GM23338 (cell line): ENCODE measurements around the gene PRRC2A.

ENCODE experiments used
- CREB1 ChIP-seq: fragments of 250-450 bp; sonication (Bioruptor Pico); IDR thresholded peaks from 2 replicates; pipeline ENCODE4 v1.5.0; 2020; ENCODE audit warnings: low read depth, mild to moderate bottlenecking, moderate library complexity
- ETS1 ChIP-seq: IDR thresholded peaks from 2 replicates; pipeline ENCODE4 v1.6.1; 2016; ENCODE audit warnings: antibody characterized with exemption
- EZH2 ChIP-seq: fragments of 200-600 bp; sonication (generic); IDR thresholded peaks from one replicate; pipeline ENCODE4 v1.8.0; 2017; ENCODE audit warnings: antibody characterized with exemption, mild to moderate bottlenecking, low read depth; ENCODE audit not compliant: unreplicated experiment
- EZH2phosphoT487 ChIP-seq: fragments of 200-600 bp; sonication (generic); IDR thresholded peaks from one replicate; pipeline ENCODE4 v1.8.1; 2018; ENCODE audit warnings: antibody characterized with exemption; ENCODE audit not compliant: unreplicated experiment
- JUNB ChIP-seq: IDR thresholded peaks from one replicate; pipeline ENCODE4 v1.6.1; 2016; ENCODE audit warnings: antibody characterized with exemption; ENCODE audit not compliant: unreplicated experiment
- NANOG ChIP-seq: IDR thresholded peaks from 2 replicates; pipeline ENCODE4 v1.6.1; 2016; ENCODE audit warnings: antibody characterized with exemption, borderline replicate concordance
- POLR2AphosphoS5 ChIP-seq: IDR thresholded peaks from 2 replicates; pipeline ENCODE4 v1.6.1; 2016; ENCODE audit warnings: antibody characterized with exemption, low read depth
- REST ChIP-seq: IDR thresholded peaks from one replicate; pipeline ENCODE4 v1.6.1; 2018; ENCODE audit warnings: antibody characterized with exemption; ENCODE audit not compliant: unreplicated experiment
- STAT1 ChIP-seq: IDR thresholded peaks from one replicate; pipeline ENCODE4 v1.6.1; 2016; ENCODE audit warnings: antibody characterized with exemption; ENCODE audit not compliant: unreplicated experiment
- ZNF114 ChIP-seq: fragments of 250-450 bp; sonication (Bioruptor Pico); IDR thresholded peaks from 2 replicates; pipeline ENCODE4 v1.5.0; 2020; ENCODE audit warnings: mild to moderate bottlenecking, moderate library complexity
- ZNF331 ChIP-seq: fragments of 250-450 bp; sonication (Bioruptor Pico); IDR thresholded peaks from 2 replicates; pipeline ENCODE4 v1.5.0; 2020; ENCODE audit warnings: low read depth, mild to moderate bottlenecking, moderate library complexity
- ZNF462 ChIP-seq: fragments of 250-450 bp; sonication (Bioruptor Pico); IDR thresholded peaks from 2 replicates; pipeline ENCODE4 v1.5.0; 2020; ENCODE audit warnings: mild to moderate bottlenecking, moderate library complexity
- TF ChIP-seq, protein P1 (sequence below), 2 experiments: fragments of 200-600 bp in 1 of 2; sonication (generic) in 1 of 2; conservative IDR thresholded peaks; 2 replicates each; pipeline versions ENCODE4 v1.5.1 to v1.6.1; 2016 to 2017; ENCODE audit warnings: antibody characterized with exemption in 2 of 2, low read depth in 2 of 2, mild to moderate bottlenecking in 2 of 2, moderate library complexity in 1 of 2

DNA sequence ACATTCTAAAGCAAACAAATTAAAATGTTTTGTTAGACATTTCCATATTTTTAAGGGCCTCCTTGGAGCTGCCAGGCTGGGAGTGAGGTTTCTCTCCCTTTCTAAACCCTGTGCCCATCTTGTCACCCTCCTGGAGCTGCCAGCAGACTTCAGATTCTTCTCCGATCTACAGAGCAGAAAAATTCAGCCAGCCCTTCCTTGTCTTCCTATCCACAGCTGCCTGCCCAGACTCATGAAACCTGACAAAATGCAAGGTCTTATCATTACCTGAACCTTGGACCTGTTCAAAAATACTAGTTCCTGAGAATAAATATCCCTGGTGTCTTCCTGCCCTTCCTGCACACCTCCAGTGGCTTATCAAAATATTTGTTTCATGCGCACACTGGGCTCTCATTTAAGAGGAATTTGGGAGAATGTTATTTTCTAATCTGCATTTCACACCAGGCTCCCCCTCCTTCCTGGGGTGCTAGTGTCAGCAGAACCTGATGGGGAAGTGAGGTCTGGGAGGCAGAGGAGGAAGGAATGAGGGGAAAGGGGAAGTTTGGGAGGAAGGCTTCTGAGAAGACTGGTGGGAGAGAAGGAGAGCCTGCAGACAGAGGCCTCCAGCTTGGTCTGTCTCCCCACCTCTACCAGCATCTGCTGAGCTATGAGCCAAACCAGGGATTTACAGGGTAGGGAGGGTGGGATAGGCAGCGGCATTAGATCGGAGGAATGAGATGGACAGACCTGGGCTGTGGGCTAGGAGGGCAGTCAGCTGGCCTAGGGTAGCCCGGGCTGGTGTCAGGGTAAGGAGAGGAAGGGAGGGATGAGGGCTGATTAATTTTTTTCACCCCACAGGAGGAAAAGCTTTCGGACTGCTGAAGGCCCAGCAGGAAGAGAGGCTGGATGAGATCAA is 5.6 kb upstream of the PRRC2A start, which contains the start of gene AIF1:
- TF ChIP-seq EZH2phosphoT487, result no peak
- TF ChIP-seq POLR2AphosphoS5, result no peak
- TF ChIP-seq, protein P1, sequence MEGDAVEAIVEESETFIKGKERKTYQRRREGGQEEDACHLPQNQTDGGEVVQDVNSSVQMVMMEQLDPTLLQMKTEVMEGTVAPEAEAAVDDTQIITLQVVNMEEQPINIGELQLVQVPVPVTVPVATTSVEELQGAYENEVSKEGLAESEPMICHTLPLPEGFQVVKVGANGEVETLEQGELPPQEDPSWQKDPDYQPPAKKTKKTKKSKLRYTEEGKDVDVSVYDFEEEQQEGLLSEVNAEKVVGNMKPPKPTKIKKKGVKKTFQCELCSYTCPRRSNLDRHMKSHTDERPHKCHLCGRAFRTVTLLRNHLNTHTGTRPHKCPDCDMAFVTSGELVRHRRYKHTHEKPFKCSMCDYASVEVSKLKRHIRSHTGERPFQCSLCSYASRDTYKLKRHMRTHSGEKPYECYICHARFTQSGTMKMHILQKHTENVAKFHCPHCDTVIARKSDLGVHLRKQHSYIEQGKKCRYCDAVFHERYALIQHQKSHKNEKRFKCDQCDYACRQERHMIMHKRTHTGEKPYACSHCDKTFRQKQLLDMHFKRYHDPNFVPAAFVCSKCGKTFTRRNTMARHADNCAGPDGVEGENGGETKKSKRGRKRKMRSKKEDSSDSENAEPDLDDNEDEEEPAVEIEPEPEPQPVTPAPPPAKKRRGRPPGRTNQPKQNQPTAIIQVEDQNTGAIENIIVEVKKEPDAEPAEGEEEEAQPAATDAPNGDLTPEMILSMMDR (conservative IDR thresholded peaks at IDR 0.05; ENCODE audit: low read depth in 2 of 2), result no peak
- no peak for TF ChIP-seq EZH2
- no peak for TF ChIP-seq NANOG
- no peak for TF ChIP-seq CREB1 (CRISPR knock-in tag)
- TF ChIP-seq ZNF331 (CRISPR knock-in tag), result no peak
- TF ChIP-seq REST, result no peak
- TF ChIP-seq JUNB, result no peak
- TF ChIP-seq ZNF114, result no peak
- TF ChIP-seq ZNF462, result no peak
- no peak for TF ChIP-seq ETS1
- no peak for TF ChIP-seq STAT1
